ENCODE results near the gene ATP1A4. TPM values are rescaled to one million over a fixed set of nuclear protein-coding genes. Genes with fewer than 3 reads are reported as not detected.
"Not testable (repeated sequence)": the region's sequence is repeated elsewhere in the genome, so short reads cannot be mapped to it uniquely, and the experiment has no call there.

The ATP1A4 gene
- total and polyA plus RNA-seq, 4 donors: 0.06 to 0.09 (median 0.08) TPM; not detected in 1

DNA sequence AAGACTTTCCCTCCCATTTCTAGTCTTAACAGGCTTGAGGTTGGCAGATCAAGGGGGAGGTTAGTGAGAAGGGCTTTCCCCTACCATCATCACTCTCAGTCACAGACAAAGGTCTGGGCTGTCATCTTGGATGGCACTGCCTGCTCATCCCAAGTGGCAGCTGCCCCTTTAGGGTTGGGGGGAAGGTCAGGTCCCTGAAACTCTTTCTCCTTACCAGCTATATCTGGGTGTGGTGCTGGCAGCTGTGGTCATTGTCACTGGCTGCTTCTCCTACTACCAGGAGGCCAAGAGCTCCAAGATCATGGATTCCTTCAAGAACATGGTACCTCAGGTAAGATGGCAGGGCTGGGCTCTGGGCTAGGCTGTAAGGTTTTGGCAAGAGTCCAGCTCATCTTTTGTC lies 27.7 kb upstream of the ATP1A4 start:
- Histone ChIP-seq H3K36me3 (ENCODE audit: control insufficient read depth in 4 of 4, insufficient read depth in 4 of 4, low read length in 4 of 4) (no peaks in the 10 kb centered on the region), H3K27me3 (ENCODE audit: control insufficient read depth in 3 of 3, insufficient read depth in 3 of 3, low read length in 2 of 3) (no peaks in the 10 kb centered on the region), H3K27ac (ENCODE audit: low read depth in 1 of 2, low read length in 1 of 2) (no peak overlapping the region), H3K9me3 (ENCODE audit: control insufficient read depth in 4 of 4, insufficient read depth in 3 of 4, low read length in 3 of 4) (no peaks in the 10 kb centered on the region), H3K4me1 (ENCODE audit: control insufficient read depth in 5 of 5, insufficient read depth in 5 of 5, low read length in 5 of 5) (peaks cover 0 to 6% (median 2%) of the 10 kb centered on the region in 5 donors), H3K4me3 (no peak overlapping the region), H3K9ac (ENCODE audit: insufficient read depth in 1 of 2, low read length in 2 of 2) (no peak overlapping the region)
- DNase-seq (no peak), ATAC-seq (ENCODE audit: insufficient read depth, low FRiP score) (no peak)
- no peak for TF ChIP-seq CTCF (IDR thresholded peaks at IDR 0.05; ENCODE audit: control extremely low read depth, extremely low read depth)

- ATAC-seq (ENCODE audit: insufficient read depth, low FRiP score) (peak; percentile 42), DNase-seq (no peak)
- peak overlapping the region; percentile 1 to 67 for H3K27ac ChIP-seq (ENCODE audit: low read depth in 1 of 2, low read length in 1 of 2)
- no peak for TF ChIP-seq CTCF (IDR thresholded peaks at IDR 0.05; ENCODE audit: control extremely low read depth, extremely low read depth)
- no peak overlapping the region for H3K4me3 ChIP-seq
- H3K27me3 ChIP-seq (ENCODE audit: control insufficient read depth in 3 of 3, insufficient read depth in 3 of 3, low read length in 2 of 3): no peaks in the 10 kb centered on the region
- H3K4me1 ChIP-seq (ENCODE audit: control insufficient read depth in 5 of 5, insufficient read depth in 5 of 5, low read length in 5 of 5): peaks cover 0 to 6% (median 0%) of the 10 kb centered on the region in 5 donors
- H3K9ac ChIP-seq (ENCODE audit: insufficient read depth in 1 of 2, low read length in 2 of 2): no peak overlapping the region
- H3K9me3 ChIP-seq (ENCODE audit: control insufficient read depth in 4 of 4, insufficient read depth in 3 of 4, low read length in 3 of 4): no peaks in the 10 kb centered on the region
- WGBS, 2 donors: 56 to 76% methylated on average over 8 of the region's 8 CpGs
- no peaks in the 10 kb centered on the region for H3K36me3 ChIP-seq (ENCODE audit: control insufficient read depth in 4 of 4, insufficient read depth in 4 of 4, low read length in 4 of 4)
Measured at GRCh38 chr1:160124705-160125478, 26.5 kb upstream of the ATP1A4 start.

GRCh38 chr1:160125746-160126145 lies 25.7 kb upstream of the ATP1A4 start:
- Histone ChIP-seq H3K4me1 (ENCODE audit: control insufficient read depth in 5 of 5, insufficient read depth in 5 of 5, low read length in 5 of 5) (peaks cover 0 to 8% (median 0%) of the 10 kb centered on the region in 5 donors), H3K4me3 (no peak overlapping the region), H3K36me3 (ENCODE audit: control insufficient read depth in 4 of 4, insufficient read depth in 4 of 4, low read length in 4 of 4) (no peaks in the 10 kb centered on the region), H3K27ac (ENCODE audit: low read depth in 1 of 2, low read length in 1 of 2) (peak overlapping the region in 1 of 2 donors; percentile 67), H3K9ac (ENCODE audit: insufficient read depth in 1 of 2, low read length in 2 of 2) (no peak overlapping the region), H3K27me3 (ENCODE audit: control insufficient read depth in 3 of 3, insufficient read depth in 3 of 3, low read length in 2 of 3) (no peaks in the 10 kb centered on the region), H3K9me3 (ENCODE audit: control insufficient read depth in 4 of 4, insufficient read depth in 3 of 4, low read length in 3 of 4) (no peaks in the 10 kb centered on the region)
- DNase-seq (no peak), ATAC-seq (ENCODE audit: insufficient read depth, low FRiP score) (no peak)
- no peak for TF ChIP-seq CTCF (IDR thresholded peaks at IDR 0.05; ENCODE audit: control extremely low read depth, extremely low read depth)
- WGBS, 2 donors: 88 to 96% methylated on average over 1 of the region's 1 CpG

GRCh38 chr1:160126342-160126741 lies 25.1 kb upstream of the ATP1A4 start:
- ATAC-seq (ENCODE audit: insufficient read depth, low FRiP score); H3K9ac ChIP-seq (ENCODE audit: insufficient read depth in 1 of 2, low read length in 2 of 2); H3K27ac ChIP-seq (ENCODE audit: low read depth in 1 of 2, low read length in 1 of 2); H3K36me3 ChIP-seq (ENCODE audit: control insufficient read depth in 4 of 4, insufficient read depth in 4 of 4, low read length in 4 of 4); DNase-seq; H3K27me3 ChIP-seq (ENCODE audit: control insufficient read depth in 3 of 3, insufficient read depth in 3 of 3, low read length in 2 of 3); H3K4me1 ChIP-seq (ENCODE audit: control insufficient read depth in 5 of 5, insufficient read depth in 5 of 5, low read length in 5 of 5); H3K9me3 ChIP-seq (ENCODE audit: control insufficient read depth in 4 of 4, insufficient read depth in 3 of 4, low read length in 3 of 4); H3K4me3 ChIP-seq: not testable (repeated sequence)
- 72% methylated on average over 4 of the region's 4 CpGs for WGBS, 2 donors

All from lung (tissue), 12 donors.